OCI-LY7 (cell line): ENCODE data around the gene PITPNC1.

Source experiments
- CTCF ChIP-seq: fragments of 200-600 bp; sonication (generic); conservative IDR thresholded peaks from 2 replicates; pipeline ENCODE4 v1.5.1; 2014; ENCODE audit warnings: mild to moderate bottlenecking, antibody characterized with exemption, low read length, moderate library complexity, mixed read lengths
- EZH2phosphoT487 ChIP-seq: fragments of 200-600 bp; sonication (generic); IDR thresholded peaks from 2 replicates; pipeline ENCODE4 v1.6.1; 2018; ENCODE audit warnings: low read depth, borderline replicate concordance, mild to moderate bottlenecking, mixed run types, antibody characterized with exemption, low read length, moderate library complexity, mixed read lengths

GRCh38 chr17:67532326-67532871, 155.3 kb downstream of the PITPNC1 start:
- TF ChIP-seq CTCF: no peak
- no peak for TF ChIP-seq EZH2phosphoT487
